HTERT RPE-1 (cell line): ENCODE results near the gene WDR7.

Source experiments
- in situ Hi-C: fragments of 300-500 bp; cut with MboI; formaldehyde crosslinking; loops from 4 replicates; pipeline ENCODE4 v1.14.3; 2020; ENCODE audit warnings: low sequenced_read_pairs

The WDR7 gene

GRCh38 chr18:56650944-56651770 lies at the start of gene WDR7:
WDR7 (plus strand) TSS chr18:56651359; CDS start chr18:56672516, 21,157 bp downstream.
- in situ Hi-C loops, result no loop called here

GRCh38 chr18:56606618-56607017 lies 44.5 kb upstream of the WDR7 start:
- in situ Hi-C loops, result no loop called here

- in situ Hi-C loops, result no loop called here
These were observed 35.2 kb upstream of the WDR7 start for GRCh38 chr18:56615738-56616520.

GRCh38 chr18:56627991-56628390 lies 23.2 kb upstream of the WDR7 start:
- in situ Hi-C loops, result no loop called here

GRCh38 chr18:56632070-56633022 lies 18.8 kb upstream of the WDR7 start:
- in situ Hi-C loops, result no loop called here

- in situ Hi-C loops, result no loop called here
These were observed 16.2 kb upstream of the WDR7 start for GRCh38 chr18:56635007-56635406.

GRCh38 chr18:56637176-56637575 lies 14.0 kb upstream of the WDR7 start:
- in situ Hi-C loops, result no loop called here

GRCh38 chr18:56637711-56638231 lies 13.4 kb upstream of the WDR7 start:
- in situ Hi-C loops, result no loop called here

- in situ Hi-C loops, result no loop called here
These were observed 12.7 kb upstream of the WDR7 start, which contains the start of gene TXNL1 for GRCh38 chr18:56638232-56639103. TXNL1 (minus strand) TSS chr18:56638592; CDS start chr18:56638440, 152 bp downstream.

- in situ Hi-C loops, result no loop called here
These were observed 12.1 kb upstream of the WDR7 start for GRCh38 chr18:56639104-56639381.

GRCh38 chr18:56639571-56639970 lies 11.6 kb upstream of the WDR7 start:
- in situ Hi-C loops, result no loop called here

- in situ Hi-C loops, result no loop called here
These were observed 9.3 kb upstream of the WDR7 start for GRCh38 chr18:56641714-56642337.

GRCh38 chr18:56643381-56643780 lies 7.8 kb upstream of the WDR7 start:
- in situ Hi-C loops, result no loop called here

GRCh38 chr18:56645415-56646016 lies 5.6 kb upstream of the WDR7 start:
- in situ Hi-C loops, result no loop called here

GRCh38 chr18:56647071-56647470 lies 4.1 kb upstream of the WDR7 start:
- in situ Hi-C loops, result no loop called here

GRCh38 chr18:56647951-56648893 lies 2.9 kb upstream of the WDR7 start:
- in situ Hi-C loops, result no loop called here

- in situ Hi-C loops, result no loop called here
These were observed 1.2 kb upstream of the WDR7 start for GRCh38 chr18:56649996-56650395.

GRCh38 chr18:56651771-56652092 lies 573 bp downstream of the WDR7 start:
- in situ Hi-C loops, result no loop called here
